A549 (cell line): ENCODE measurements around the gene AQP6. TPM values are rescaled to one million over a fixed set of nuclear protein-coding genes. Genes with fewer than 3 reads are reported as not detected.

Experiments used
- ATAC-seq, 2 experiments: fragments of 200-7000 bp in 1 of 2; fragments of >200 bp in 1 of 2; cut with Nextera tagmentation in 1 of 2; cut with Tn5 transposase in 1 of 2; 3 replicates each; pipeline versions ENCODE4 v1.8.0 to v1.9.1; 2018 to 2020; ENCODE audit warnings: mild to moderate bottlenecking in 1 of 2, moderate library complexity in 1 of 2
- CTCF ChIA-PET: fragments of 300-600 bp; sonication (Branson Sonifier 250); formaldehyde crosslinking; extraction: SDS; loops from one replicate; lab custom pipeline; 2021; ENCODE audit warnings: antibody characterized with exemption, inconsistent platforms; lab: Yijun Ruan, JAX
- POLR2A ChIA-PET: fragments of 350-600 bp; formaldehyde crosslinking; extraction: SDS; loops from one replicate; lab custom pipeline; 2021; ENCODE audit warnings: antibody characterized with exemption, inconsistent platforms; lab: Yijun Ruan, JAX
- DNase-seq, 2 experiments: peaks; one replicate each; pipeline versions ENCODE4 v3.0.0 to v3.0.0-alpha.2; 2011 to 2016; ENCODE audit warnings: low read depth in 1 of 2, low spot score in 1 of 2
- FAIRE-seq: peaks from 2 replicates; lab custom pipeline; 2011; peaks lifted over from hg19 to GRCh38; lab: Jason Lieb, UNC
- H3K27ac ChIP-seq, 2 experiments: fragments of >200 bp; sonication (Bioruptor Twin); formaldehyde crosslinking; 3 replicates each; pipeline ENCODE4 v1.5.1; 2016 to 2017
- H3K4me1 ChIP-seq: fragments of >200 bp; sonication (Bioruptor Twin); formaldehyde crosslinking; 3 replicates; pipeline ENCODE4 v1.6.1; 2016
- H3K4me2 ChIP-seq: fragments of >200 bp; sonication (Bioruptor Twin); formaldehyde crosslinking; 3 replicates; pipeline ENCODE4 v1.6.1; 2016
- H3K4me3 ChIP-seq: fragments of >200 bp; sonication (Bioruptor Twin); formaldehyde crosslinking; 3 replicates; pipeline ENCODE4 v1.5.1; 2016
- H3K9me3 ChIP-seq: fragments of >200 bp; sonication (Bioruptor Twin); formaldehyde crosslinking; 3 replicates; pipeline ENCODE4 v1.6.1; 2016
- CEBPB ChIP-seq, 2 experiments: fragments of >200 bp in 1 of 2; sonication (Bioruptor Twin) in 1 of 2; formaldehyde crosslinking in 1 of 2; IDR thresholded peaks; 2 replicates each; pipeline ENCODE4 v1.6.1; 2012 to 2016
- EHMT2 ChIP-seq: fragments of 200-600 bp; sonication (generic); IDR thresholded peaks from 2 replicates; pipeline ENCODE4 v1.6.1; 2016; ENCODE audit warnings: antibody characterized with exemption, low read depth, mild to moderate bottlenecking, moderate library complexity
- FOSL2 ChIP-seq, 2 experiments: fragments of 450-650 bp in 1 of 2; fragments of >200 bp in 1 of 2; sonication (Bioruptor Twin) in 1 of 2; formaldehyde crosslinking; IDR thresholded peaks; 2 replicates each; pipeline versions ENCODE4 v1.5.0 to v1.6.1; 2016 to 2020; ENCODE audit warnings: mild to moderate bottlenecking in 1 of 2, moderate library complexity in 1 of 2
- HDAC2 ChIP-seq: fragments of 200-600 bp; sonication (generic); IDR thresholded peaks from 2 replicates; pipeline ENCODE4 v1.6.1; 2016
- HOXB13 ChIP-seq: fragments of 250-450 bp; sonication (Bioruptor Pico); IDR thresholded peaks from 2 replicates; pipeline ENCODE4 v1.5.0; 2020; ENCODE audit warnings: low read depth, mild to moderate bottlenecking, moderate library complexity
- HOXB5 ChIP-seq: fragments of 250-450 bp; sonication (Bioruptor Pico); IDR thresholded peaks from 2 replicates; pipeline ENCODE4 v1.5.0; 2020; ENCODE audit warnings: mild to moderate bottlenecking, moderate library complexity
- MAFK ChIP-seq: fragments of 450-650 bp; IDR thresholded peaks from 2 replicates; pipeline ENCODE4 v1.6.1; 2014; ENCODE audit not compliant: partially characterized antibody
- MAZ ChIP-seq: fragments of 150-350 bp; IDR thresholded peaks from 2 replicates; pipeline ENCODE4 v1.6.1; 2014; ENCODE audit warnings: antibody characterized with exemption, low read depth, low read length, borderline replicate concordance
- NR3C1 ChIP-seq: fragments of >200 bp; sonication (Bioruptor Twin); formaldehyde crosslinking; IDR thresholded peaks from 3 replicates; pipeline ENCODE4 v1.6.1; 2017
- POLR2A ChIP-seq: IDR thresholded peaks from 2 replicates; pipeline ENCODE4 v1.6.1; 2012; ENCODE audit warnings: mild to moderate bottlenecking, low read length
- RAD21 ChIP-seq, 2 experiments: fragments of >200 bp in 1 of 2; sonication (Bioruptor Twin) in 1 of 2; formaldehyde crosslinking in 1 of 2; IDR thresholded peaks in 1 of 2; conservative IDR thresholded peaks in 1 of 2; 2 replicates in 1 of 2; 3 replicates in 1 of 2; pipeline ENCODE4 v1.6.1; 2012 to 2018; ENCODE audit warnings: inconsistent platforms in 1 of 2
- RARB ChIP-seq: fragments of 250-450 bp; sonication (Bioruptor Pico); IDR thresholded peaks from 2 replicates; pipeline ENCODE4 v1.8.0; 2021; ENCODE audit warnings: mild to moderate bottlenecking, moderate library complexity
- RCOR1 ChIP-seq: fragments of 150-350 bp; IDR thresholded peaks from 2 replicates; pipeline ENCODE4 v1.6.1; 2014; ENCODE audit warnings: antibody characterized with exemption, low read length, low read depth
- SMC3 ChIP-seq: fragments of >200 bp; sonication (Bioruptor Twin); formaldehyde crosslinking; IDR thresholded peaks from 3 replicates; pipeline ENCODE4 v1.6.1; 2018; ENCODE audit warnings: inconsistent platforms
- TFCP2L1 ChIP-seq: fragments of 250-450 bp; sonication (Bioruptor Pico); IDR thresholded peaks from 2 replicates; pipeline ENCODE4 v1.5.0; 2021; ENCODE audit warnings: mild to moderate bottlenecking
- ZC3H11A ChIP-seq: fragments of 450-650 bp; IDR thresholded peaks from 2 replicates; pipeline ENCODE4 v1.6.1; 2014; ENCODE audit warnings: antibody characterized with exemption, mild to moderate bottlenecking
- ZFP36 ChIP-seq: fragments of 450-650 bp; IDR thresholded peaks from 2 replicates; pipeline ENCODE4 v1.6.1; 2014; ENCODE audit warnings: borderline replicate concordance; ENCODE audit not compliant: partially characterized antibody
- ZNF302 ChIP-seq: fragments of 250-450 bp; sonication (Bioruptor Pico); IDR thresholded peaks from 2 replicates; pipeline ENCODE4 v1.9.0; 2021; ENCODE audit warnings: inconsistent platforms, mild to moderate bottlenecking, moderate library complexity
- ZSCAN20 ChIP-seq: fragments of 250-450 bp; sonication (Bioruptor Pico); IDR thresholded peaks from 2 replicates; pipeline ENCODE4 v1.8.0; 2022; ENCODE audit warnings: mild to moderate bottlenecking, moderate library complexity
- WGBS: methylation state at CpG from one replicate; pipeline ENCODE4 v1.1.6; 2017; ENCODE audit errors: missing lambda C conversion rate; 5-methylcytosine and 5-hydroxymethylcytosine counted together
- polyA plus RNA-seq, 4 experiments: library from polyadenylated mRNA; depleted of rRNA in 3 of 4; stranded (reverse); fragments of >200 nt; fragmentation: RNase III in 1 of 4; extraction: RNeasy Plus Mini Kit Qiagen cat#74134 plus additional on column Dnase treatment in 1 of 4; gene quantifications; 2 replicates in 3 of 4; 3 replicates in 1 of 4; pipeline ENCODE4 v1.2.3, GENCODE V29; 2011 to 2017
- TF ChIP-seq, protein P1 (sequence below): fragments of >200 bp; sonication (Bioruptor Twin); formaldehyde crosslinking; IDR thresholded peaks from 2 replicates; pipeline ENCODE4 v1.6.1; 2016
- TF ChIP-seq, protein P2 (sequence below): IDR thresholded peaks from 2 replicates; pipeline ENCODE4 v1.6.1; 2012
- TF ChIP-seq, protein P3 (sequence below): fragments of 200-600 bp; sonication (generic); IDR thresholded peaks from 2 replicates; pipeline ENCODE4 v1.6.1; 2016; ENCODE audit warnings: antibody characterized with exemption, mild to moderate bottlenecking, moderate library complexity

AQP6 gene
- polyA plus RNA-seq, 2 of the 4 experiments (the other 2 are of a cell fraction), result 0.05 TPM; not detected in 1

DNA sequence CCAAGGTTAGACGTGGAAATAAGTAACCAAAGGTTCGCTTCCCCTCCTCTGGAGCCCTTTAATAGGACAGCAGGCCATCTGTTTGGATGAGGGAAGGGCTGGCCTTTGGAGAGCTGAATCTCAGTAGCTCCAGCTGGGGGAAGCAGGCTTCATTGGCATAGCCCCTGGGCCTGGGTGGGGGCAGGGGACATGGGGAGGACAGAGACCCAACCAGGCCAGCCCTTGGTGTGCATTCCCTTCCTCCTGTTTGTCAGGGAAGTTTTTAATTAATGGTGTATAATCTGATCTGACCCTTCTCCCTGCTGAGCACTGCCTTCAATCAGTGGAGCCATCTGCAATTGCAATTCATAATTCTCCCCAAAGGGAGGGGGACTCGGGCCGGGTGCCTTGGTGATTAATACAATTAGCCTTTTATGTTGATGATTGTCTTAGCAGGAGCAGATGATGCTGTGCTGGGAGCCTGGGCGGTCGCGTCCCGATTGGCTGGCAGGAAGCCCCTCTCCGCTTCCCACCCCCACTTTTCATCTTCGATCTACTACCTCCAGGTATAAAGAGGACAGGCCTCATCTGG lies 6.4 kb downstream of the AQP6 start:
- Histone ChIP-seq H3K4me2 (no peak overlapping the region), H3K9me3 (no peaks in the 10 kb centered on the region), H3K4me1 (no peaks in the 10 kb centered on the region), H3K27ac (no peak overlapping the region), H3K4me3 (no peak overlapping the region)
- FAIRE-seq, result no peak
- ChIA-PET POLR2A (no interaction called here), CTCF (interaction anchor here (1.0 to 29.8 kb wide), 8 partner anchors 8 to 112 kb away, joined by 3 to 708 read pairs (median 8); partner anchors contain the start of genes AQP6, ASIC1 and SMARCD1)
- 91% methylated on average over 10 of the region's 10 CpGs for WGBS
- TF ChIP-seq, protein P1, sequence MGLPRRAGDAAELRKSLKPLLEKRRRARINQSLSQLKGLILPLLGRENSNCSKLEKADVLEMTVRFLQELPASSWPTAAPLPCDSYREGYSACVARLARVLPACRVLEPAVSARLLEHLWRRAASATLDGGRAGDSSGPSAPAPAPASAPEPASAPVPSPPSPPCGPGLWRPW, result no peak
- TF ChIP-seq RAD21 (conservative IDR thresholded peaks at IDR 0.05 in 1 of 2, IDR thresholded peaks at IDR 0.05 in 1 of 2), result no peak
- no peak for TF ChIP-seq RCOR1
- TF ChIP-seq NR3C1, result no peak
- no peak for TF ChIP-seq ZSCAN20
- no peak for TF ChIP-seq MAFK
- no peak for TF ChIP-seq SMC3
- TF ChIP-seq, protein P2, sequence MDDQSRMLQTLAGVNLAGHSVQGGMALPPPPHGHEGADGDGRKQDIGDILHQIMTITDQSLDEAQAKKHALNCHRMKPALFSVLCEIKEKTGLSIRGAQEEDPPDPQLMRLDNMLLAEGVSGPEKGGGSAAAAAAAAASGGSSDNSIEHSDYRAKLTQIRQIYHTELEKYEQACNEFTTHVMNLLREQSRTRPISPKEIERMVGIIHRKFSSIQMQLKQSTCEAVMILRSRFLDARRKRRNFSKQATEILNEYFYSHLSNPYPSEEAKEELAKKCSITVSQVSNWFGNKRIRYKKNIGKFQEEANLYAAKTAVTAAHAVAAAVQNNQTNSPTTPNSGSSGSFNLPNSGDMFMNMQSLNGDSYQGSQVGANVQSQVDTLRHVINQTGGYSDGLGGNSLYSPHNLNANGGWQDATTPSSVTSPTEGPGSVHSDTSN, result no peak
- no peak for TF ChIP-seq ZNF302 (CRISPR knock-in tag)
- TF ChIP-seq TFCP2L1, result no peak
- no peak for TF ChIP-seq POLR2A
- no peak for TF ChIP-seq ZC3H11A
- TF ChIP-seq, protein P3, sequence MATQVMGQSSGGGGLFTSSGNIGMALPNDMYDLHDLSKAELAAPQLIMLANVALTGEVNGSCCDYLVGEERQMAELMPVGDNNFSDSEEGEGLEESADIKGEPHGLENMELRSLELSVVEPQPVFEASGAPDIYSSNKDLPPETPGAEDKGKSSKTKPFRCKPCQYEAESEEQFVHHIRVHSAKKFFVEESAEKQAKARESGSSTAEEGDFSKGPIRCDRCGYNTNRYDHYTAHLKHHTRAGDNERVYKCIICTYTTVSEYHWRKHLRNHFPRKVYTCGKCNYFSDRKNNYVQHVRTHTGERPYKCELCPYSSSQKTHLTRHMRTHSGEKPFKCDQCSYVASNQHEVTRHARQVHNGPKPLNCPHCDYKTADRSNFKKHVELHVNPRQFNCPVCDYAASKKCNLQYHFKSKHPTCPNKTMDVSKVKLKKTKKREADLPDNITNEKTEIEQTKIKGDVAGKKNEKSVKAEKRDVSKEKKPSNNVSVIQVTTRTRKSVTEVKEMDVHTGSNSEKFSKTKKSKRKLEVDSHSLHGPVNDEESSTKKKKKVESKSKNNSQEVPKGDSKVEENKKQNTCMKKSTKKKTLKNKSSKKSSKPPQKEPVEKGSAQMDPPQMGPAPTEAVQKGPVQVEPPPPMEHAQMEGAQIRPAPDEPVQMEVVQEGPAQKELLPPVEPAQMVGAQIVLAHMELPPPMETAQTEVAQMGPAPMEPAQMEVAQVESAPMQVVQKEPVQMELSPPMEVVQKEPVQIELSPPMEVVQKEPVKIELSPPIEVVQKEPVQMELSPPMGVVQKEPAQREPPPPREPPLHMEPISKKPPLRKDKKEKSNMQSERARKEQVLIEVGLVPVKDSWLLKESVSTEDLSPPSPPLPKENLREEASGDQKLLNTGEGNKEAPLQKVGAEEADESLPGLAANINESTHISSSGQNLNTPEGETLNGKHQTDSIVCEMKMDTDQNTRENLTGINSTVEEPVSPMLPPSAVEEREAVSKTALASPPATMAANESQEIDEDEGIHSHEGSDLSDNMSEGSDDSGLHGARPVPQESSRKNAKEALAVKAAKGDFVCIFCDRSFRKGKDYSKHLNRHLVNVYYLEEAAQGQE, result no peak
- TF ChIP-seq RARB (CRISPR knock-in tag), result no peak
- TF ChIP-seq HOXB5 (CRISPR knock-in tag), result no peak
- TF ChIP-seq ZFP36, result no peak
- no peak for TF ChIP-seq HOXB13 (CRISPR knock-in tag)
- TF ChIP-seq MAZ, result no peak
- no peak for TF ChIP-seq HDAC2
- TF ChIP-seq FOSL2 (IDR thresholded peaks at IDR 0.05), result no peak
- TF ChIP-seq FOSL2 (CRISPR knock-in tag; IDR thresholded peaks at IDR 0.05), result no peak
- no peak for ATAC-seq
- no peak for DNase-seq

DNA sequence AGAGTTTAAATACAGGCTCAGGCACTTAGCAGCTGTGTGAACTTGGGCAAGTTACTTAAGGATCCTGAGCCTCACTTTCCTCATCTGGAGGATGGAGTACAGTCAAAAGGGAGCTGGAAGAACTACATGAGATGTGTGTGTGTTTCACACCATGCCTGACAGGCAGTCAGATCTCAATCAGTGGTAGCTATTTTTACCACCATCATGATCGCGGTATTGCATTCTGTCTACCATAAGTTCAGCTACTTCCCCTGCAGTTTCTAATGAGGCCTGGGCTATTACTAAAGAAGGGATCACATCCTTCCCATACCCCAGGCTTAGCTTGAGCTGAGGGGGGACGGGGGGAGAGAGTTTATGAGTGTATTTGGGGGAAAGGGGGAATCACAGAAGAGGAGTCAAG lies 7.0 kb downstream of the AQP6 start:
- ChIA-PET POLR2A (interaction anchor here (0.7 kb wide), 1 partner anchor 45 kb away, joined by 4 read pairs; the partner anchor contains the start of gene RACGAP1), CTCF (interaction anchor here (0.6 to 29.8 kb wide), 9 partner anchors 9 to 550 kb away, joined by 3 to 708 read pairs (median 6); partner anchors contain the start of genes AQP6, ASIC1 and SMARCD1)
- Histone ChIP-seq H3K9me3 (no peaks in the 10 kb centered on the region), H3K4me2 (no peak overlapping the region), H3K4me1 (no peaks in the 10 kb centered on the region), H3K27ac (no peak overlapping the region), H3K4me3 (no peak overlapping the region)
- ATAC-seq (no peak), DNase-seq (no peak), FAIRE-seq (no peak)
- WGBS, result 84% methylated on average over 3 of the region's 3 CpGs
- no peak for TF ChIP-seq RARB (CRISPR knock-in tag)
- no peak for TF ChIP-seq MAFK
- no peak for TF ChIP-seq EHMT2
- no peak for TF ChIP-seq MAZ
- no peak for TF ChIP-seq ZC3H11A
- no peak for TF ChIP-seq CEBPB (IDR thresholded peaks at IDR 0.05)
- TF ChIP-seq RAD21 (conservative IDR thresholded peaks at IDR 0.05 in 1 of 2, IDR thresholded peaks at IDR 0.05 in 1 of 2), result no peak
- TF ChIP-seq ZSCAN20, result no peak
- no peak for TF ChIP-seq SMC3
- TF ChIP-seq HOXB5 (CRISPR knock-in tag), result no peak
